Neural crest cell (in vitro differentiated cells): ENCODE measurements around the gene SLC1A7. TPM values are rescaled to one million over a fixed set of nuclear protein-coding genes. Genes with fewer than 3 reads are reported as not detected.

Source experiments
- DNase-seq: peaks from one replicate; pipeline ENCODE4 v3.0.0; 2021; ENCODE audit warnings: low read depth, mixed read lengths, low spot score
- H3K27ac Mint-ChIP-seq: one replicate; pipeline ENCODE4 v1.8.0; 2021; ENCODE audit warnings: mild to moderate bottlenecking, mixed read lengths; ENCODE audit not compliant: unreplicated experiment
- H3K27me3 Mint-ChIP-seq: 2 replicates; pipeline ENCODE4 v1.8.0; 2021; ENCODE audit warnings: low read depth, mild to moderate bottlenecking, mixed read lengths
- H3K36me3 Mint-ChIP-seq: 2 replicates; pipeline ENCODE4 v1.8.0; 2021; ENCODE audit warnings: low read depth, mild to moderate bottlenecking, mixed read lengths
- H3K4me1 Mint-ChIP-seq: 2 replicates; pipeline ENCODE4 v1.8.0; 2021; ENCODE audit warnings: mixed read lengths
- H3K4me3 Mint-ChIP-seq: one replicate; pipeline ENCODE4 v1.8.0; 2021; ENCODE audit warnings: mild to moderate bottlenecking, mixed read lengths
- H3K9me3 Mint-ChIP-seq: 2 replicates; pipeline ENCODE4 v1.8.0; 2021; ENCODE audit warnings: mixed read lengths
- total RNA-seq: library from RNA; stranded (reverse); gene quantifications from 2 replicates; pipeline ENCODE4 v1.2.1, GENCODE V29; 2021
- TF ChIP-seq, protein P1 (sequence below): fragments of 200-600 bp; sonication (generic); conservative IDR thresholded peaks from 2 replicates; pipeline ENCODE4 v1.5.0; 2021; ENCODE audit warnings: antibody characterized with exemption, mild to moderate bottlenecking

Gene SLC1A7
- total RNA-seq, 1 donor from 2014 or later, result not detected

DNA sequence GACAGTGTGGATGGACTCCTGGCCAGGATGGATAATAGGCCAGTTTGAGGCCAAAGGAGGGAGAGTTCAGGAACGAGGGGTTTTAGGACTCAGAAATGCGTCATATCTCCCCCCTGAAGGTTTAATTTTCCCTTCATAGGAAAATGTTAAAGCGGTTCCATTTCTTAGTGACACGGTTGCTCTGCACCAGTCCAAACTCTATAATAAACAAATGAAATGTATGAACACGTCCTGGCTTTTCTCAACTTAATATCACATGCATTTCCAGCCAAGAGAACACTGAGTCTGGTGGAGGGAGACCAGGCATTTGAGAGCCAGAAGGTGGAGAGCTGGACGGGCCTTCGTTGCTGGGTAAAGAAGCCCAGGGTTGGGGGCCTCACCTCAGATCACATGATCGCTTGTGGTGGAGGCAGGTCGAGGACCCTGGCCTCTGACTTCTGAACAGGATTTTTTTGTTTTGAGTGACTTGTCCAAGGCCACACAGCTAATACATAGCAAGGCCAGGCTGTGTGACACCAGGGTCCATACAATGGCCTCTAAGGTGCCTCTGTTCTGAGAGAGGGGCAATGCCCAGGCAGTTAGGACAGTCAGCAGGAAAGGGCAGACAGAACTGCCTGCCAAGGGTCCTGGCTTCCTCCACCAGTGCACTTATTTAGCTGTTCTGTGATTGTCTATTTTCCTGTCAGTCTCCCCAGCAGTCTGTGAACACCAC, 11.4 kb downstream of the SLC1A7 start:
- Mint-ChIP-seq H3K27ac (no peak overlapping the region), H3K9me3 (no peaks in the 10 kb centered on the region), H3K36me3 (no peaks in the 10 kb centered on the region), H3K27me3 (no peaks in the 10 kb centered on the region), H3K4me1 (peaks cover 20% of the 10 kb centered on the region), H3K4me3 (no peak overlapping the region)
- no peak for DNase-seq
- TF ChIP-seq, protein P1, sequence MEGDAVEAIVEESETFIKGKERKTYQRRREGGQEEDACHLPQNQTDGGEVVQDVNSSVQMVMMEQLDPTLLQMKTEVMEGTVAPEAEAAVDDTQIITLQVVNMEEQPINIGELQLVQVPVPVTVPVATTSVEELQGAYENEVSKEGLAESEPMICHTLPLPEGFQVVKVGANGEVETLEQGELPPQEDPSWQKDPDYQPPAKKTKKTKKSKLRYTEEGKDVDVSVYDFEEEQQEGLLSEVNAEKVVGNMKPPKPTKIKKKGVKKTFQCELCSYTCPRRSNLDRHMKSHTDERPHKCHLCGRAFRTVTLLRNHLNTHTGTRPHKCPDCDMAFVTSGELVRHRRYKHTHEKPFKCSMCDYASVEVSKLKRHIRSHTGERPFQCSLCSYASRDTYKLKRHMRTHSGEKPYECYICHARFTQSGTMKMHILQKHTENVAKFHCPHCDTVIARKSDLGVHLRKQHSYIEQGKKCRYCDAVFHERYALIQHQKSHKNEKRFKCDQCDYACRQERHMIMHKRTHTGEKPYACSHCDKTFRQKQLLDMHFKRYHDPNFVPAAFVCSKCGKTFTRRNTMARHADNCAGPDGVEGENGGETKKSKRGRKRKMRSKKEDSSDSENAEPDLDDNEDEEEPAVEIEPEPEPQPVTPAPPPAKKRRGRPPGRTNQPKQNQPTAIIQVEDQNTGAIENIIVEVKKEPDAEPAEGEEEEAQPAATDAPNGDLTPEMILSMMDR, result no peak

DNA sequence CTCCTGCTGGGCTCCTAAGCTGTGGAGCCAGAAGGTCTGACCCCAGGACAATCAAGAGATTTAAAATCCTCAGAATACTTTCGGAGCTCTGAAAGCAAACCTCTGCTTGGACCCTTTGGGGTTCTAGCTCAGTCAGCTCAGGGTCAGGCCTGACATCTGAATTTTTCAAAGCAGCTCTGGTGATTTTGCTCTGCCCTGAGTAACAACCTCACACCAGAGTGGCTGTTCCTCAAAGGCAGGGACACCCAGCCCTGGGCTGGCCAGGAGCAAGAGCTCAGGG, 11.9 kb downstream of the SLC1A7 start:
- Mint-ChIP-seq H3K4me1 (peaks cover 20% of the 10 kb centered on the region), H3K27me3 (no peaks in the 10 kb centered on the region), H3K27ac (no peak overlapping the region), H3K4me3 (no peak overlapping the region), H3K9me3 (no peaks in the 10 kb centered on the region), H3K36me3 (no peaks in the 10 kb centered on the region)
- DNase-seq, result no peak
- TF ChIP-seq, protein P1, result no peak

DNA sequence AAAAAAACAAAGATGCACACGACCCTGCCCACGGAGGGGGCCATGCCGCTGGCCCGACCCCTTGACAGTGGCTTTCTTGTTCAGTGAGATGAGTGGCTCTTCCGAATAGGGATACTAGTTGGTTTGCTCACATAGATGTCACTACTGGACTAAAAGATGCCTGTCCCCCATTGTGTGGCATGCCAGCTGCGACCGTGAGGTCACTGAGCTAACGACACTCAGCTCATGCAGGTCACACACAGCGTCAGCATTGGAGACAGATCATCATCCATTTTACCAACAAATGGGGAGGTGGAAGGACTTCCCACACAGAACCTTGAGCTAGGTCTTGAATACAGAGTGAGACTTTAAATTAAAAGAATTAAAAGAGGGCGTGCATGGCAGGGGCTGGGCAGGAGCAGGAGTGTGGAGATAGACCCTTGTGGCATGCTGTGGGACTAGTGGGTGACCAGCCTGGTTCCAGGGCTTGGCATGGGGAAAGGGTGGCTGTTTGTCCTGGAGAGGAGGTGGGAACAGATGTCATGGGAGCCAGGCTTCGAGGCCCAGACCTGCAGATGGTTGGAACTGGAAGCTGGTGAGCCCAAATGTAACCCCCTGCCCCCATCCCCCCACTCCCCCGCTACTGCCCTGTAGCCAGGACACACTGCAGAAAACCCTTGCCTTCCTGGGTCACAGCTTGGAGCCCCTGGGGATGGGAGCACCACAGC, 12.4 kb downstream of the SLC1A7 start:
- TF ChIP-seq, protein P1, result no peak
- DNase-seq, result no peak
- Mint-ChIP-seq H3K9me3 (no peaks in the 10 kb centered on the region), H3K27me3 (no peaks in the 10 kb centered on the region), H3K4me1 (peaks cover 23% of the 10 kb centered on the region), H3K27ac (peak overlapping the region; percentile 12), H3K4me3 (no peak overlapping the region), H3K36me3 (no peaks in the 10 kb centered on the region)

DNA sequence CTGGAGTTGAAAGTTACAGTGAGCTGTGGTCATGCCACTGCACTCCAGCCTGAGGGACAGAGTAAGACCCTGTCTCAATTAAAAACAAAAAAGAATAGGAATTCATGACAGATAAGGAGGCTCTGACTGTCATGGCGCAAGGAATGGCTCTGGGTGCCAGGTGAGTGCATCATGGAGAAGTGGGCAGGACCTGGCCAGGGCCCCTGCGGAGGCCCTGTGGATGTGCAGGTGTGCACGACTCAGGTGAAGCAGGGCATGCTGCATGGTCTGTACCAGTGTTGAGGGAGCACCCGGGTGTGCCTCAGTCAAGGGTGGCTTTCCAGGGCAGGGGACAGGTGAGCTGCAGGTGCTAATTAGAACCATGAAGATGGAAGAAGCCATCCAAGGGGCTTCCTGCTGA, 14.0 kb downstream of the SLC1A7 start:
- H3K27me3 Mint-ChIP-seq, result no peaks in the 10 kb centered on the region
- H3K4me1 Mint-ChIP-seq, result peaks cover 34% of the 10 kb centered on the region
- no peaks in the 10 kb centered on the region for H3K36me3 Mint-ChIP-seq
- DNase-seq, result no peak
- no peak overlapping the region for H3K27ac Mint-ChIP-seq
- no peaks in the 10 kb centered on the region for H3K9me3 Mint-ChIP-seq
- TF ChIP-seq, protein P1, result no peak
- H3K4me3 Mint-ChIP-seq, result no peak overlapping the region

DNA sequence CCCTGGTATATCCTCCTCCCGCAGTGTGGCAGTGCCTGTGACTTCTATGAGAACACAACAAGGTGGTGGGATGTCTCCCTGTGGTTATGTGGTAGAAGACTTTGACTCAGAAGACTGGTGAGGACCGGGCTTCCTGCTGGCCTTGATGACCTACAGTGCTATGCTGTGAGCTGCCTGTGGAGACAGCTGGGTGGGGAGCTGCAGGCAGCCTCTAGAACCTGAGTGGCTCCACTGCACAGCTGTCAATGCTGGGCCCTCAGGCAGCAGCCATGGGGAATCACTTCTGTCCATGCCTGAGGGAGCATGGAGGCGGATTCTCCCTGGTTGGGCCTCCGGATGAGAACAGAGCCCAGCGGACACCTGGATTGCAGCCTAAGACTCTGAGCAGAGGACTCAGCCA, 14.9 kb downstream of the SLC1A7 start:
- DNase-seq, result no peak
- H3K9me3 Mint-ChIP-seq, result no peaks in the 10 kb centered on the region
- TF ChIP-seq, protein P1, result no peak
- no peaks in the 10 kb centered on the region for H3K36me3 Mint-ChIP-seq
- H3K4me1 Mint-ChIP-seq, result peaks cover 34% of the 10 kb centered on the region
- no peak overlapping the region for H3K27ac Mint-ChIP-seq
- H3K27me3 Mint-ChIP-seq, result no peaks in the 10 kb centered on the region
- no peak overlapping the region for H3K4me3 Mint-ChIP-seq
